GM19099 (cell line): ENCODE results near the gene RCOR2.

Experiments
- POLR2A ChIP-seq: IDR thresholded peaks from 3 replicates; pipeline ENCODE4 v1.6.1; 2011; ENCODE audit warnings: low read depth; ENCODE audit not compliant: insufficient read length; ENCODE audit errors: extremely low read depth

RCOR2 gene

DNA sequence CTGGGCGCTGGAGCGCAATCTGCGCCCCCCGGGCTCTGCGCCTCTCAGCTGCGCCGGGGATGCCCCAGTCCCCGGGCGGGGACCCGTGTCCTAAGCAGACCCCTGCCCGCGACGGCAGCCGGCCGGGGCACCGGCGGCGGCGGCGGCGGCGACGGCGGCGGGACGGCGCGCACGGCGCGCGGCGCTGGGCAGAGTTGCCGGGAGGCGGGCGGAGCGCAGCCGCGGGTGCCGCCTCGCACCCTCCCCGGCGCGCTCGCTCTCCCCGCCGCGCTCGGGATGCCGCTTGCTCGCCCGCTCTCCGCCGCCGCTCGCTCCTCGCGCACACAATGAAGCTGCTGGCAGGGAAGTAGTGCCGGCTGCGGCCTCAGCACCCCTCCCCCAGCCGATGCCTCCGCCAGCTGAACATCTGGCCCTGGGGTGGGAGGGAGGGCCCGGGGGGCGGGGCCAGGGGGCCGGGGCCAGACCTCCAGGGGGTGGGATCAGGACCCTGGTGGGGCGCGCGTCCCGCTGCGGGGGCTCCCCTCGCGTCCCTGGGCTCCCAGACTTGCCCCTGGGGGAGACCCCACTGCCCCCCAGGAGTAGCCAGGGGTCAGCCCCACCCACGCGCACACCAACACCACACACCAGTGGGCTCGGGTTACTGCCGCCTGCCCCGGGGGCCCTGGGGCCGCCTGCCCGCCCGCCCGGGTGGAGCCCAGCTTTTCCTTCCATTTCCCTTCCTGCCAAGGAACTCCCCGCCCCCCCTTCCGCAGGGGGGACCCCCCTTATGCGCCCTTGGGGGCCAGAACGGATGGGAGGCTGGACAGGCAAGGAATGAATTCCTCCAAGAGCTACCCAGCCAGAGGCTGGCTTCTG lies at the start of gene RCOR2:
Gene RCOR2 (minus strand): TSS at position 328 of the 855 bp plus-strand sequence. CDS start 708 bp downstream, outside the sequence.
- peak; percentile 41 for TF ChIP-seq POLR2A

DNA sequence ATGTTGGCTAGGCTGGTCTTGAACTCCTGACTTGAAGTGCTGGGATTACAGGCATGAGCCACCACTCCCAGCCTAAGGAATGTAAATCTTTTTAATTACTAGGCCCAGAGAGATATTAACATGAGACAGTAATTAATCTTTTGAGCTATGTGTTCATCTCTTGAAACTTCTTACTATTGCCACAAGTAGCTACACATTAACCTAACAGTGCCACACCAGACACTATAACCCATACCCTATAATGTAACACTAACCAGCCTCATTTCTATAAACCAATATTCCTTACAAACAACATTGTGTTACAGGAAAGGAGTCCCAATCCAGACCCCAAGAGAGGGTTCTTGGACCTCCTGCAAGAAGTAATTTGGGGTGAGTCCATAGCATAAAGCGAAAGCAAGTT lies 49.5 kb upstream of the RCOR2 start:
- TF ChIP-seq POLR2A = no peak

DNA sequence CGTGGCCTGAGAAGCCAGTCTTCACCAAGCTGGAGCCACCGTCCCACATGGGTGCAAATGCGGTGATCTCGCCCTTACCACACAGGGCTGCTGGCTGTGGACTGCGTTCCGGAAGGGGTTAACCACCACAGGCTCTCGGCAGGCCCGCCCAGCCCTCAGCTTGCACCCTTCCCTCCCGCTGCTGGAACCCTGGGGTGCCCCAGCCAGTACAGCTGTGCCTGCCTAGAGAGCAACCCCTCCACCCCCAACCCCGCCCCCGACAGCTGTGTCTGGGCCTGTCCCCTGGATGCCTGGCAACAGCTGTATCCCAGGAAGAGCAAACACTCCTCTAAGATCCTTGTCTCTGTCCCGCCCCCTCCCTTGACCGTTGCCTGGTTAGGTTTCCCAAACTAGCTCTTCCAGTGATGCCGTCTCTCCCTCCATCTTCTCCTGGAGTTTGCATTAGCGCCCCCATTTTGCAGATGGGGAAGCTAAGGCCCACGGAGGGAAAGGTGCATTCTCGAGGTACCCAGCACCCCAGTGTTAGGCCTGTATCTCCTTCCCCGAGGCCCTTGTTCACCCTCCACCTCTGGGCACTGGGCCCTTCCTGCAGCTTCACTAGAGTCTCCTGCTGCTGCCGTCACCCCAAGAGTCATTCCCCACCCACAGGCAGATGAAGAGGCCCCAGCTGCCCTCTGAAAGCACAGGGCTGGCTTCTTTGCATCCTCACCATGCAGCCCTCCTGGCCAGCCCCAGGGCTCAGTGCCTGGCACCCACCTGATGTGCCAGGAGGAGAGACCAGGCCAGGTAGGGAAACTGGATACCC lies 44.8 kb upstream of the RCOR2 start:
- no peak for TF ChIP-seq POLR2A

GRCh38 chr11:63958008-63958407 lies 41.0 kb upstream of the RCOR2 start:
- TF ChIP-seq POLR2A = no peak

DNA sequence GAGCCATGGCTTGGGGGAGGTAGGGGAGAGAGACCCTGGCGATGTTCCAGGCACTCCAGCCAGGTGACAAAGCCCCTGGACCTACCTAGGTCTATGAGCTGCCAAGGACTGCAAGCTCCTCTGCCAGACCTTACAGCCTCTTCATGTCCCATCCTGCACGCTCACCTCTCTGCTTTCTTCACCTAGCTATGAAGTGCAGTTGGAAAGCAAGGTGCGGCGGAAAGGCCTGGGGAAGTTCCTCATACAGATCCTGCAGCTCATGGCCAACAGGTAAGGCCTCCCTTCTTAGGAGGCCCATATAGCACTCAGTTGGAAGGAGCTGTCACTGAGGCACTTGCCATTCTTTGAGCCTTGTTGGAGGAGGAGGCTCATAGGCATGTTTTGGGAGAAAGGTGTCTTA lies 35.6 kb upstream of the RCOR2 start:
- TF ChIP-seq POLR2A = no peak

GRCh38 chr11:63951779-63952536 lies 35.0 kb upstream of the RCOR2 start:
- no peak for TF ChIP-seq POLR2A

DNA sequence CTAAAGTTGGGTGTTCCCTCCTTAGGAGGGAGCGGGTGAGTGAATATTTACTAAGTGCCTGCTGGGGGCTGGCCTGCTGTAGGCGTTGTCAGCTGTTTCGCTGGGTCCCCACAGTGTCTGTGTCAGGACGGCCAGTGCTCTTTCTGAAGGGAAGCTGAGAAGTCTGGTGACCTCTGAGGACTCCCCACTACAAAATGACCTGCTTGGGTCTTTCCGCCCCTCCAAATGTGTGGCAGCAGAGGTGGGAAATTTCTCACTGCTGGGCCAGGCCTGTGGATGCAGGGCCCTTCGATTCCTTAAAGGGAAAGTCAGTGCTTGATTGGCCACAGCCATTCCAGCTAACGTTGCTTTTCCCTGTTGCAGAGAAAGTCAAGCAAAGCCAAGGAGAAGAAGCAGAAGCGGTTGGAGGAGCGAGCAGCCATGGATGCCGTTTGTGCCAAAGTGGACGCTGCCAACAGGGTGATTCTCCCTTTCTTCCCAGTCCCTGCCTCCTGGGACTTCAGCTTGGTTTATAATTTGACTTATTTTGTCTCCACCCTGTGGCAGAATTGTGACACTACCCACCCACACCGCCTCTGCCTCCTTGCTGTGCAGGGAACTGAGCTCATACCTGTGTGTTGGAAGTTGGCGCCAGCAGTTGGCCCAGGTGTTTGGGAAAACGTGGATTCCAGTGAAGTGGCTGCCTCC lies 28.7 kb upstream of the RCOR2 start:
- TF ChIP-seq POLR2A = no peak

- no peak for TF ChIP-seq POLR2A
These were observed 28.0 kb upstream of the RCOR2 start for GRCh38 chr11:63944987-63945386.

DNA sequence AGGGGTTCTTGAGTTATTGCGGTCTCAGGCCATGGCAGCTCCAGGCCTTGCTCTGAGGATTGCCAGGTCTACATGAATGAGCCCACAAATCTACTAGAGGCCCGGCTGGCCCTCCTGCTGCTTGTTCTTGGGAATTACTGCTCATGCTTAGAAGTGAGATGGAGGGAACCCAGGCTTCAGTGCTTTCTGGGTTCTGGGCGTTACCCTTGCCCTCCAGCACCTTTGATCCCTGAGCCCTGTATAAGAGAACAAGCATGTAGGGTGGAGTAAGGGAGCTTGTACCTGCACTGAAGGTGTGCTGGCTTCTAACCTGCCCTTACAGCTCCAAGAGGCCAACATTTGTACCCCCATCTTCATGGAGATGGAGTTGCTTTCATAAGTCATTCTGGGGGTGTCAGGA lies 25.8 kb upstream of the RCOR2 start:
- no peak for TF ChIP-seq POLR2A

GRCh38 chr11:63941901-63942300 lies 24.9 kb upstream of the RCOR2 start:
- TF ChIP-seq POLR2A = no peak

DNA sequence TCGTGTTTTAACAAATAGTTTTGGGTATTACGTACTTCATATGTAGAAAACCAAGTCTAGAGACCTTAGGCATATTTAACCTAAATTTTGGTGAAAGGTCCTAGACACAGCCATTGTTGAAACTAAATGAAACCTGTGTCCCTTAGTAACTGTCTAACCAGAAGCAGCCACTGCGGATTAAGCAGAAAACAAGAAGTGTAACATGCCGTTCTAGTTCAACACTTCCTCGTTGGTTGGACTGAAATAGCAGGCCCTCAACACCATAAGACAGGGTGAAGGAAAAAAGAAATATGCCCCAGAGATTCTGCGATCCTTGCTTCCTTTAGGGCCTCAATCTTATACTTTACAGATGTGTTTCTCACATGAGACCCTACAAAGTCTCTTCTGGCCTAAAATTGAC lies 23.8 kb upstream of the RCOR2 start:
- TF ChIP-seq POLR2A = no peak

DNA sequence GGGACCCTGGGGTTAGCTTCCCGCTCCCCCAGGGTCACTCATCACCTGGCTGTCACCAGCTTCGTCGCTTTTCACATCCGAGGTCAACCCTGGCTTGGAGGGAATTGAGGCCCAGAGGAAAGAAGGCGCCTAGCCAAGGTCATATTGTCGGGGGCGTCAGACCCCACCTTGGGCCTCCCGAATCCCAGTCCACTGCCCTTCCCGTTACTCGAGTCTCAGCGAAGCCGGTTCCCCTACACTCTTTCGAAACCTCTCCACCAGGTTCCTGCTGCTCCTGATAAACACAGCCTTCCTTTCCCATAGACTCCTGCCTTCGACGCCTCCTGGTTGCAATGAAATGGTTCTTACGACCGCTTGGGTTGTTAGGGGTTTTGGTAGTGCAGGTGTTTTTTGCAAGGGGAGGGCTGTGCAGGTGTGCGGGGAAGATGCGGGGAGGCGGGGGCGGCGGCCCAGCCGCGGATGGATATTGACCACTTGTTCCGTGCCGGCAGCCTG lies 22.5 kb upstream of the RCOR2 start:
- peak; percentile 14 for TF ChIP-seq POLR2A

- TF ChIP-seq POLR2A = peak; percentile 53
These were observed 21.8 kb upstream of the RCOR2 start, which contains the start of gene NAA40 for GRCh38 chr11:63938479-63939396. TSS of gene NAA40 (plus strand) at chr11:63939002. CDS start at chr11:63939097, 95 bp downstream.
